G401 (cell line): ENCODE results near the gene TLK1. TPM values are rescaled to one million over a fixed set of nuclear protein-coding genes. Genes with fewer than 3 reads are reported as not detected.

Experiments
- DNase-seq: peaks from one replicate; pipeline ENCODE4 v3.0.0-alpha.2; 2015; ENCODE audit warnings: low spot score
- in situ Hi-C: cut with HindIII; loops from 2 replicates; pipeline ENCODE4 v1.10.0; 2016; ENCODE audit warnings: low sequenced_read_pairs, mixed read lengths
- total RNA-seq: library from RNA; depleted of rRNA; stranded (reverse); fragments of >200 nt; shearing (Covaris generic); gene quantifications from 2 replicates; pipeline ENCODE4 v1.2.3, GENCODE V29; 2014; rRNA removed

TLK1 gene
- total RNA-seq, 1 experiment from 2014 or later: 14.3 TPM

- in situ Hi-C loops: no loop called here
- no peak for DNase-seq
Measured at GRCh38 chr2:170944545-170944944, 216.1 kb downstream of the TLK1 start.

- in situ Hi-C loops: no loop called here
- DNase-seq: no peak
Measured at GRCh38 chr2:170943596-170943995, 217.1 kb downstream of the TLK1 start.

- DNase-seq: no peak
- in situ Hi-C loops: no loop called here
Measured at GRCh38 chr2:170943041-170943440, 217.7 kb downstream of the TLK1 start.

DNA sequence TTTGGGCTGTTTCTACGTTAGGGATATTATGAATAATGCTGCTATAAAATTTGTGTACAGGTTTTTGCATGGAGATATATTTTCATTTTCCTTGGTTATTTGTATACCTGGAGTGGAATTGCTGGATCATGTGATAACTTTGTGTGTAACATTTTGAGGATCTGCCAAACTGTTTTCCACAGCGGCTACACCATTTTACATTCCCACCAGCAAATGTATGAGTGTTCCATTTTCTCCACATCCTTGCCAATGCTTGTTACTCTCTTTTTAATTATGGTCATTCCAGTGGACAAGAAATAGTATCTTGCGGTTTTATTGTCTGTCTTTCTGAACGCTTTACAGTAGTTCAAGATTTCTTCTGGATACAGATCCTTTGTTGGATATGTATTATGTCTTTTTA, 218.1 kb downstream of the TLK1 start:
- in situ Hi-C loops: no loop called here

More for the DNA sequence above, 218.1 kb downstream of the TLK1 start:
- no peak for DNase-seq

Other genes with a start within 250 kb of the TLK1 start
- 40.5 and 67.1 TPM in 2 replicates for gene GORASP2, start 231.6 kb downstream of the TLK1 start, total RNA-seq